Hematopoietic multipotent progenitor cell treated with erythropoietin and hydrocortisone succinate and interleukin-3 and kit ligand, for 17 days (in vitro differentiated cells): ENCODE results near the gene LDLRAD4.

ENCODE experiments used
- DNase-seq: peaks from one replicate; pipeline ENCODE4 v3.0.0-alpha.2; 2015; ENCODE audit warnings: low spot score

LDLRAD4 gene

DNA sequence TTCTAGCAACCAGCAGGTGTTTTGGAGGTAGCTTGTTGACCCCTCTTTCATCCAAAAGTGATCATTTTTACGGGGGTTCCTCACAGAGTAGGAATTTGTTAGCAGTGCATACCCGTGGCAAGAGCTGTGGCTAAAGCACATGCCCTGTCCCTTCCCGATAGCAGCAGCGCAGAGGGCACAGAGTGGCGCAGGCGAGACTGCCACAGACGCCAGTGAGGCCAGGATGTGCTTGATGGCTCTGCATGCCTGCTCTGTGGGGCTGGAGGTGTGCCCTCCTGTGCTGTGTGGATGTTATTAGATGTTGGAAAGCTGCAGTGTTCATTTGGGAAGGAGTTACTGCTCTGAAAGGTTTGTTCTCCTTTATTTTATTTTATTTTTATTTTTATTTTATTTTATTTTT, 354.2 kb downstream of the LDLRAD4 start:
- no peak for DNase-seq

DNA sequence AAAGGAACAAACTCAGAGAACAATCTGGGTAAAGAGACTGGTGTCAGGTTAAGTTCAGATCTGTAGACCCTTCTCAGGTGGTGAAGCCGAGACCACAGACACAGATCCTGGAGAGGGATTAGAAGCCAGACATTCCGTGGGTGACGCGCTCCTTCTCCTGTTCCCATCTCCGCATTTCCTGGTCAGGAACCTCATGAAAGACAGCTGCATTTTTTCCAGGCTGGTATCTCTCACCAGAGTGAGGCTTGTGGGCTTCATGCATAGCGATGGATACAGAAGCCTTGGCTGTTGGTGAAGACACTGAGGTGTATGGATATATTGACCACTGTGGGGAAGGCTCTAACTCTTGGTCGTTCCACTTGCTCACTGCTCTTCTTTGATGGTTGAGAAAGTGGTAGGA, 355.2 kb downstream of the LDLRAD4 start:
- no peak for DNase-seq

DNA sequence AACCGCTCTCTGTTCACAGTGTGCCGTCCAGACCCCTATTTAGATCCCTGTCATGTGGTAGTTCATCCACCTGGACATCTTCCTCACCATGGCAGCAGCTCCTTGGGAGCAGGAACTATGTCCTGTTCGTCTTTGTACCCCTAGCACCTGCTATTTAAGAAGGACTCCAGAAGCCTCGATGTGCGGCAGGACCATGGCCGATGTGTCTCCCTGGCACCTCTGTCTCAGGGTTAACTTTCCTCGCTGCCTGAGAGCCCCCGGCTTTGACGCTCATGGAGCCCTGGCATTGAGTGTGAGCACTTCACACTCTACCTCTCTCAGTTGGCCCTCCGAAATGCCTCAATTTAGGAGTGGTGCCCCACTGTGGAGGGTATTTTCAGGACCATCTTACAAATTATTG, 355.8 kb downstream of the LDLRAD4 start:
- DNase-seq = no peak

DNA sequence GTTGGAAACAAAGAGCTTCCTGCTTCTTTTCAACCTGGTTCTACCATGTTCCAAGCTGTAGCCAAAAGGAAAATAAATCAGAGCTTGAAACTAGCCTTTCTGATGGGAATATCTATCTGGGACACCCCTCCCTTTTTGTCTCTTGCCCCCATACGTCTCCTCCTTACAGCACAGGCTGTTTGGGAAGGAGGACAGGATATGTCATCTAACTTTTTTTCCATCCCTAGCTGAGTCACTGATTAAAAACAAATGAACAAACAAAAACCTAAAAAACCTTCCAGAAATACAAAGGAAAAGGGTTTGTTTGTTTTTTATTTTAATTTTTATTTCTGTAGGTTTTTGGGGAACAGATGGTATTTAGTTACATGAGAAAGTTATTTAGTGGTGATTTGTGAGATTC, 356.2 kb downstream of the LDLRAD4 start:
- DNase-seq = no peak

DNA sequence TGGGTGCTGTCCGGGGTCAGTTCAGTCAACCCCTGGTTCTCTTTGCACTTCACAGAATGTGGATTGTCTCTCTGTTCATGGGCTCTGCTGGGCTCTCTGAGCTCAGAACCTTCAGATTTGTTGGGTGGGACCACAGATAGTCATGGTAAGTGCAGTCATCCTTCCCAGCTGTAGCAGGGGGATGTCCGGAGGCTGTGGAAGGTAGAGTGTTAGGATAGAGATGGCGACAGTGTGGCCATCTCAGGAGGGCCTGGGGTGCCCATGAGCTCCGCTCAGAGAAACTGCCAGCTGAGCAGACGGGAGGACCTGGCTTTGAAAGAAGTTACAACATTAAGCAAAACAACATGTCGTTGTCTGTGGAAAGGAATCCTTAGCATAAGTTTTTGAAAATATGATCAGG, 358.0 kb downstream of the LDLRAD4 start:
- DNase-seq = no peak

DNA sequence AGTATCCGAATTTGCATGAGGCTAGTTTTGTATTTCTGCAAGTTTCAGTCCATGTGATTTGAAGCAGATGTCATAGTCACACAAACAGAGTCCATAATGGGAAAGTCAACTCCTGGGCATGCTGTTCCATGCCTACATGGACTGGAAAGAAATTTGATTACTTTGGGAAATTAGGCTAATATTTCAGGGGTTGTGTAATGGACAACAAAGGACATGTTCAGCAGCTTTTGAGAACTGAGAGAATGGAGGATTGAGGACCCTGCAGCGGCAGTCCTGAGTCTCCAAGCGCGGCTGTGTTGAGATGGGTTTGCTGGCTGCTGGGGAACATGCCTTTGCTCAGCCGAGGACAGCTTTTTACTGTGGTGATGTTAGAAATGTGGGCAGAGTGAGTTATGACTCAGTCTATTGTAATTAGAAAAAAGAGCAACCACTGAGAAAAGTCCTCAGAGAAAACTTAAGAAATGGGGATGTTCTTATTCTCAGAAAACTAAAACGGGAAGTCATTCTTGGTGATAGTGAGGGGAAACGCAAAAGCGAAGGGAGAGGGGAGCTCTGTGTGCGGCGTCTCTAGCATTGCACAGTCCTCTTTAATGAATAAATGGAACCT, 358.6 kb downstream of the LDLRAD4 start:
- no peak for DNase-seq

DNA sequence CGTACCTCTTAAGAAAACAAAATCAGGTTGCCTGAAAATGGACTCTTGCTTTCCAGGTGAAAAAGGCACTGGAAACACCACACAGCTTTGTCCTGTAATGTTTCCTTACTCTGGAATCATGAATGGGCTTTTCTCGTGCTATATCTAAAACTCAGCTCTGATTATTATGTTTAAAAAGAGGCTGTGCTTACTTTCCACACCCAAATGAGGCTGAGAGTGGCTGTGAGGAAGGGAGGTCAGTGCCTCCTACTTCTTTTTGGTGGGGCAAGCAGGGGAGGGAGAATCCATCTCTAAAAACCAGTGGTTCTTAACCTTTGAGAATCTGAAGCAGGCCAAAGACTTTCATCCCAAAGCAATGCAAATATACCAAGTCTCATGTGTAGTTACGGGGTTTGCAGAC, 359.2 kb downstream of the LDLRAD4 start:
- DNase-seq = no peak

DNA sequence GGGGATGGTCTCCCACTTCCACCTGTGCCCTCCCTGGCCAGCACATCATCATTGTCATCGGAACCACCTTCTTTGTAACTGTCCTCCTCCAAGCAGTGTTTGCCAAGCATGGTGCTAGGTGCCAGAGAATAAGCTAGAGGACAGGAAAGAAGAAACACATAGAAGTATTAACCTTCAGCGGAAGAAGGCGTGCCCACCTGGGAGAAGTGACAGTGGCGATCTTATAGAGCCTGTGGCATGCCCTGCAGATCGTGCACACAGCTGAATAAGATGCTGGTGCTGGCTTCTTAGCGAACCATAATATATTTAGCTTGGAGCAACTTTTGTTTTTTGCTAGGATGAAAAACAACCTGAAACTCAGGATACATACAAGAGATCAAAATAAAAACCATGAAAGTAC, 359.8 kb downstream of the LDLRAD4 start:
- DNase-seq = no peak

DNA sequence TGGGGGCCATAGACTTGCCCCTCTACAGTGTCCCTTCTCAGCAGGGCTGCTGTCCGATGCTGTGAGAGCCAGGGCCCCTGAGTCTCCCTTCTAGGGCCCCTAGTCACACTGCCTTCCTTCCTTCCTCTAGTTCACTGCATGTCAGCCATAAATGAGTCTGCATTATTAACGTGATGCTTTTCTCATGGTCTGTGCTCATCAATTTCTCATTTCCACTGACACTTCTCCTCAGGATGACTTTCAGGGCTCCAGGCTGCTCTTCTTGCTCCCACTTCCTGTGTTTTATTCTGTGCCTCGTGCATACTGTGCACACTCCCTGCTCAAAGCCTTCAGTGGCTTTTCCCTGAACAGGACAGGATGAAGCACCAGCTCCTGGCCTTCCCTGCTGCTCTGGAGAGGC, 361.3 kb downstream of the LDLRAD4 start:
- no peak for DNase-seq

DNA sequence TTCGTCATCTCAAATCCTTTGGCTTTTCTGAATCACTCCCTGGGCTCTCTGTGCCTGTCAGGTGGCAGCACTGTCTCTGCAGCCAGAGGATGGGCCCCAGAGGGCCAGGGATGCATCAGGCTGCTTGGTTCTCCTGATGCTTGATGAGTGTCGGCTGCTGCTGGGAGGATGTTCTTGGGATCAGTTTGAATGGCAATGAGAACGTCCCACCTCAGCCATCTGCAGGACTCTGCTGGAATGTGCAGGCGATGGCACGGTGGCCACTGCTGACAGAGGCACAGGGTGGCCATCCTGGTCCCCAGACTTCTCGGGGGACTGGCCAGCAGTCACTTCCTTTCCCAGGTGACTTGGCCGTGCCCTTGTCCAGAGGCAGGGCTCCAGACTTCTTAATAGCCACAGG, 361.8 kb downstream of the LDLRAD4 start:
- no peak for DNase-seq

DNA sequence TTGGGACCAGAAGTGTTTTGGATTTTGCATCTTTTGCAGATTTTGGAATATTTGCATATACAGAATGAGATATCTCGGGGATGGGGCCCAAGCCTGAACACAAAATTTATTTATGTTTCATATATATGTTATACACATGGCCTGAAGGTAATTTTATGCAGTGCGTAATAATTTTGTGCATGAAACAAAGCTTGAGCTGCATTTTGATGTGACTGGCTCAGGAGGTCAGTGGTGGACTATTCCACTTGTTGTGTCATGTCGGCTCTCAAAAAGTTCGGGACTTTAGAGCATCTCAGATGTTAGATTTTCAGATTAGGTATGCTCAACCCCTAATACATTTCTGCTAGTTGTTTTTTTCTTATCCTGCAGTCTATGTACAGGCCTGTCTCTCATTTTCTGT, 362.4 kb downstream of the LDLRAD4 start:
- DNase-seq = no peak

DNA sequence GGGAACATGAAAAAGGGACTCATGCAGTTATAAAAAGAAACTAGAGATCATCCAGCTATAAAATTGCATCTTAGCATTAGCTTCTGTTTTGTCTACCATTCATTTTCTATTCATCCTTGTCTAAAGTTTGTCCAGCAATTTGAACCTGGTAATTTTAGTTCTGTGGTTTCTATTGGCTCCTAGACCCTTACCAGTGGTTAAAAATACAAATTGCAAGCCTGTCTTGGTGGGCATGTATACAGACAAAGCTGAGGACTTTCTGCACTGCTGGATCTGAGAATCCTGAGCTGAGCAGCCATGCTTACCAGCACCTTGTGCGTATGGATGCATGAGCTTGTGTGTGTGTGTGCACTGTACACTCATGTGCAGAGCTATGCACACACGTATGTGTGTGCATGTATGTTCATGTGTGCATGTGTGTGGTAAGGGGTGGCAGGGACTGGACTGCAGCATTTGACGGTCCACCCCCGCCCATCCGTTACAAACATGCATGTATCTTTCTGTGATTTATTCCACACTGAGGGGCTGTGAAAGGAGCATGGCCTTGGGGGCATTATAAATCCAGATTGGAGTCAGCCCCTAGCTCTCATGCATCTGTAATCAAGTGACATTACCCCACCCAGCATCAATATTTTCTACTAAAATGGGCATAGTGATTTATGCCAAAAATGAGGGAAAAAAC, 363.1 kb downstream of the LDLRAD4 start:
- DNase-seq = no peak

DNA sequence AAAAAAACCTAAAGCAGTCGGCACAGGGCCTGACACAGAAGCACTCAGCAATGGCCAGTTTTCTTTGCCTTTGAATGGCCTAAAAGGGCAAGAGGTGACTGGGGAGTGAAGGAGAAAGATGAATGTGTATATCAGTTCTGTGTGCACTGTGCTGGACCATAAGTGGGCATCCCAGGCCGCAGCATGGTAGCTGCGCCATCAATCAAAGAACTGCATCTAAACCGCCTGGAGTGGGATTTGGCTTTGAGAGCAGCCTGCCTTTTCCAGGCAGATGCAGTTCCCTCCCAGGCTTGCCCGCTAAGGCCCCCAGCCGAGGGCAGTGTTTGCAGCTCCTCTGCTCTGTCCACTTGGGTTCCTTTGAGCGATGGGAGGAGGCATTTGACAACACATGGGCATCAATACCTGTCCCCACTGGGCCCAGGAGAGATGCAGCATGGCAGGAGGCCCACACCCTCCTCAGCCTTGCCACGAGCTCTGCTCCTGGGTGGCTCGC, 363.7 kb downstream of the LDLRAD4 start:
- DNase-seq = no peak

DNA sequence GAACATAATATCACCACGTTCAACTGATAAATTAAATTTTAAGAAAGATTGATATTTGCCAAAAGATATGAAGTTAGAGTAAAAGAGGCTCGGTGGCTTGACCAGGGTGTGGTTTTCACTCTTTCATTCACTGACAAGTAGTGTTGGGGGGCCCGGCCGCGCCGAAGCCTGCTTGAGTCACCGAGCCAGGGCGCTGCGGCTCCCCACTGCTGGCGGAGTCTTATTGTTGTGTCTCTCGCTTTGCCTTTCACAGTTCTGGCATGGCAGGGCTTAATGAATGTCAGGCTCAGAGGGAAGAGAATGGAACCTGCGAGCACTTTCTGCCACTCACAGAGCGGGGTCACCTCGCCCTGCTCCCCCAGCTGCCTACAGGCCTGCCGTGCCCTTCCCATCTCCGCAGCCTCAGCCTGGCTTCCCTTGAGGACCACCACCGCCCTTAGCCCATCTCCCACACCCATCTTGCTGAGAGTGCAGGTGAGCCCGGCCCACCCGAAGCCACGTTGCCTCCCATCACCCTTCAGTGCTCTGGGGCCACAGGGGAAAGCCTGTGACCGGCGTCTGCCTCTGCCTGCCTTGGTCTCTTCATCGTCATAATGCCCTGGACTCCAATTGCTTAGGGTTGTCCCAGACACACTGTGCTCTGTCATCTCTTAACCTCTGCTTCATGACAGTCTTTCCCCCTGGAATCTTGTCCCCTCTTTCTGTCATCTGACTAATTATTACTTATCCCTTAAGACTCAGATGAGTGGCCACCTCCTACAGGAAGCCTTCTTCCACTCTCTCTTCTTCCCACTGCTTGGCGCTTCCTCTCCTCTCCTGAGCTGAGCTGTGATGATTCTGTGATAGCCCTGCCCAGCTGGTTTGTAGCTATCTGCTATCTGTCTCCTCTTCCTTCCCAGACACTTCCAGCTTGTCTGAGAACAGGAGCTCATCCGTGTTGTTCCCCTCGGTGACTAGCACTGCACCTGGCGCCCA, 365.3 kb downstream of the LDLRAD4 start:
- no peak for DNase-seq

DNA sequence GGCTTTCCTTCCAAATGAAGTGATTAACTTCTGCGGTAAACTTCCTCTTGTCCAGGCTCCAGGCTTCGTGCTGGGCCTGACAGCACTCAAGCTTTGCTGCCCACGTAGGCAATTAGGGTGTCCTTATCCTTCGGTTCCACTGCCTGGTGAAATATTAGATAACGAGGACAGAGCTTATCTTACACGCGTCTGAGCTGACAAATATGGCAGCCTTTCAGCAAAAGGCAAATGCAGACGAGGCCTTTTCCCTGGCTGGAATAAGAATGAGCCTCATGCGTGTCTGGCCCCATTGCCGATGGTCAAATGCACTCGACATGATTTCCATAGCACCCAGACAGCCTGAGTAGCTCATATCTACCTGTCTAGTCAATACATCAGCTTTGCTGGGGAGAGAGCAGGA, 366.3 kb downstream of the LDLRAD4 start:
- DNase-seq = peak; percentile 18

DNA sequence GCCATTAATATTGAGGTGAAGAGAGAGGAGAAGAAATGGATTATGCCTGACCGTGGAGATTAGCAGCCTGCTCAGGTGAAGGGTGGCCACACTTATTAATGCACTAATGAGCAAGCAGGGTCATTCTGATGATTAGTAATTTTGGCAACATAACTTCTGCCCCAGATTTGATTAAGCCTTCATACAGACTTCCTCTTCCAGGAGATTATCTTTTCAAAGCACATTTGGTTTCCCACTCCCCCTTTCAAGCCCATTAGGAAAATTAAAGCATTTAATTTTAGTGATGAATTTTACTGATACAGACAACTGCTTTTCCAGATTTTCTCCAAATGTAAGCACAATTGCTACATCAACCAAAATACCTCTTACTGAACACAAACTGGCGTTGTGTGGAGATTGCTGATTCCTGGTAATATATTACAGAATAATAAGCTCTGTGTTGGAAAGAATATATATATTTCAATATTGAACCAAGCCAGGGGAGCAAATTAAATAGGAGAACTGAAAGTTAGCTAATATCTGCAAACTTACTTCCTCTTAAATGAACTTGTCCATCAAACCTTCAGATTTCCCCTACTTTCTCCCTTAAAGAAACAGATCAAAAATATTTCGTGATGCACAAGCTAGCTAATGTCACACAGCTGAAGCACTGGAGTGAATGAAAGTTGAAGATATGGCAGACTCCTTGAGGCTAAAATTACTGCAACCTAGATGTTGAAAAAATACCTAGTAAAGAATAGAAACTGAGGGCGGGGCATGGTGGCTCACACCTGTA, 367.0 kb downstream of the LDLRAD4 start:
- DNase-seq = no peak

DNA sequence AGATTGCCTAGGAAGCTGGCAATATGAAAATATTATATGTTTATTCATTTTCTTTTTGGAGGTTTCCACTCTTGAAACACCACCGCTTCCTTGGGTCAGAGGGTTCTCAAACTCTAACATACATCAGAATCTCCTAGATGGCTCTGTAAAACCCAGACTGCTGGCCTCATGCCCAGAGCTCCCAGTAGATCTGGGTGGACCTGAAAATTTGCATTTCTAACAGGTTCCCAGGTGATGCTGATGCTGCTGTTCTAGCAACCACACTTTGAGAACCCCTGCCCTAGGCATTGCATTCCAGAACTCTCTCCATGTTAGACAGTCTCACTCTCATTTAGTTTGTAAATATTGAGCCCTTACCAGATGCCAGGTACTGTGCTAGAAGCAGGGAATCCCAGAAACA, 368.4 kb downstream of the LDLRAD4 start:
- DNase-seq = no peak

DNA sequence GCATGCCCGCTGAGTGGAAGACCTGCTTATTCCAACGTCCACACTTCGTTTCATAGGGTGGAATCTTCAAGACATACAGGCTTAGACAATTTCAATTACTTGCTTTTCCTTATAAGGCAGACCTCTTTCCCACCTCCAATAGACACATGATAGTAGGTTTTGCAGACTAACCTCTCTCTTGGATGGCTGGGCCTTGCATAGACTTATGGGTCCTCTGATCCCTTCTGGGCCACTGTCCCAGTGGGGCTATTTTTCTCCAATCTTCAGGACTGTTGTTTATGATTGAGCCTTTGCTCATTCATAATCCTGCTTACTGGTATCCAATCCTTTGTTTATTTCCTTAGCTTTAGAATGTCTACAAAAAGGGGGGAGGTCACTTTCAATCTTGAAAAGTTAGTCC, 368.9 kb downstream of the LDLRAD4 start:
- DNase-seq = no peak

DNA sequence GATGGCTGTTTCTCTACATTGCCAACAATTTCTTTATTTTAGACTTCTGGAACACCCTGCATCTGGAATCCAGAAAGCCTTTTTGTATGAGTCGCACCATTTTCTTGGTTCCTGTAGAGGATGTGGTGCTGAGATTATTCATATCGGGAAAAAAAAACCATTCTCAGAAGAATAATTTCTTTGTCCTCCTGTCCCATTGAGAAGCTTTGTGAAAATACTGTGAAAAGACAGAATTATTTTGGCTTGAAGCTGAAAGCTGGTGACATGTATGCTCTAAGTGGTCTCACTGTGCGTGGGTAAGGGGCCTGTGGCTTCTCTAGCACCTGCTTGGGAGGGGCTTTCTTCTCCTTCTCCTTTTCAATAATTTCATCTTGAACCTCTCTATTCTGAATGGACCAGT, 369.4 kb downstream of the LDLRAD4 start:
- no peak for DNase-seq

DNA sequence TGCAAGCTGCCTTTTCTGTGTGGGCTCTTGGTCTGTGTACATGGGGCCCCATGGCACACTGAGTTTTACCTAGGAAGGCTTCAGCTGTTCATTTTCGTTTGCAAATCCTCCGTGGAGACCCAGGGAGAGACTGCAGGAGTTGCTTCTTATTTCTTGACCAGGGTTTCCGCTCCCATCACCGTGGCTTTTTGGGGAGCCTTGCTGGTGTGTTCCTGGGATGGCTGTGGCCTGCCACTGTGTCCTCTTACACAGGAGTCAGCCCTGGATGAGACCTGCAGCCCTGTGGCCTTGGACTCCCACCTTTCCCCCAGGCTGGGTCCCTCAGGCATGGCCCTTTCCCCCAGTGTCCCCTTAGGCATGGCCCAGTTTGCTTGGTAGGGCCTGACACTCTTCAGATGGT, 370.8 kb downstream of the LDLRAD4 start:
- no peak for DNase-seq

DNA sequence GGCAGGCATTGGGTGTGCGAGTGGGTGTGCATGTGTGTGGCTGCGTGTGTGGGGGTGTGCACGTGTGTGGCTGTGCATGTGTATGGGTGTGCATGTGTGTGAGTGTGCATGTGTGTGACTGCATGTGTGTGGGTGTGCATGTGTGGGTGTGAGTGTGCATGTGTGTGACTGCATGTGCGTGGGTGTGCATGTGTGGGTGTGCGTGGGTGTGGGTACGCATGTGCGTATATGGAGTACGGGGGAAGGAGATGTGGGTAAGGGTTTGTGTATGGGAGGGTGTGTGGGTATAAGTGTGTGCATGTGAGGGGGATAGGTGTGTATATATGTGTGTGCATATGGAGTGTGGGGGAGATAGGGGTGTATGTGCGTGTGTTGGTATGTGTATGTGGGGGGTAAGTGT, 371.4 kb downstream of the LDLRAD4 start:
- no peak for DNase-seq

DNA sequence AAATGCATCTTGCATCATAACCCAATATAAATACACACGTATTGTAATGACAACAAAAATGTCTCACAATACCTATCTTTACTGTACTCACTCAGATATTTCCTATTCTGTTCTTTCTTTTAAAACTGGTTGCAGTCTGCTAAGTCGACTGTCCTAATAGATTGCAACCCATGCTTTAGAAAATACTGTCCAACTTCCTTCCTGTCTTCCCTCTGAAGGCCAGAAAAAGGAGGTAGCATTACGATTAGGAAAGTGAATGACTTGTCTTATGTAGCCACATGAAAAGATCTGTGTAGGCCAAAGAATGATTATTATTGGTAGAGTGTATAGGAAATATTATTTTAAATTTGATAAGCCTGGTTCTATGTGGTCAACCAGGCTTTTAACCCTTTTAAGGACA, 373.7 kb downstream of the LDLRAD4 start:
- DNase-seq = no peak
